GM12878 (cell line): ENCODE results near the gene HK1. TPM values are rescaled to one million over a fixed set of nuclear protein-coding genes. Genes with fewer than 3 reads are reported as not detected.

Experiments used
- ATAC-seq: fragments of 200-7000 bp; cut with Tn5 transposase; 3 replicates; pipeline ENCODE4 v1.9.1; 2020; ENCODE audit warnings: mild to moderate bottlenecking, moderate library complexity
- BruUV-seq: library from RNA; stranded (reverse); fragments of 400-500 nt; replicated peaks from 2 replicates; lab custom pipeline; 2021; lab: Mats Ljungman, UMichigan
- CTCF ChIA-PET: fragments of 300-600 bp; sonication (Branson Sonifier 250); formaldehyde crosslinking; extraction: SDS; loops from one replicate; lab custom pipeline; 2021; ENCODE audit warnings: inconsistent platforms; lab: Yijun Ruan, JAX
- POLR2A ChIA-PET: fragments of 350-600 bp; formaldehyde crosslinking; extraction: SDS; loops from one replicate; lab custom pipeline; 2021; ENCODE audit warnings: inconsistent platforms; lab: Charles Lee
- RAD21 ChIA-PET: fragments of 300-600 bp; sonication (Branson Sonifier 250); formaldehyde crosslinking; loops from one replicate; lab custom pipeline; 2023; ENCODE audit warnings: antibody characterized with exemption; ENCODE audit not compliant: unreplicated experiment; lab: Charles Lee
- SMC1A ChIA-PET: fragments of 300-600 bp; sonication (Branson Sonifier 250); formaldehyde crosslinking; loops from one replicate; lab custom pipeline; 2023; ENCODE audit not compliant: unreplicated experiment, uncharacterized antibody; lab: Charles Lee
- DNase-seq: peaks from one replicate; pipeline ENCODE4 v3.0.0-alpha.2; 2011; ENCODE audit warnings: low read depth, low spot score
- FAIRE-seq: peaks from 3 replicates; lab custom pipeline; 2011; peaks lifted over from hg19 to GRCh38; lab: Jason Lieb, UNC
- H2AFZ ChIP-seq: 2 replicates; pipeline ENCODE4 v1.6.0; 2011; ENCODE audit warnings: low read depth, low read length, control low read depth; ENCODE audit not compliant: control insufficient read depth
- H3K27ac ChIP-seq: 2 replicates; pipeline ENCODE4 v1.5.1; 2011; ENCODE audit warnings: control low read depth; ENCODE audit not compliant: control insufficient read depth, insufficient read depth
- H3K27me3 ChIP-seq, 2 experiments: replicated peaks in 1 of 2; 2 replicates each; pipeline versions ENCODE4 v1.6.0 to v1.6.1; 2011; ENCODE audit warnings: low read length in 1 of 2; ENCODE audit not compliant: control insufficient read depth in 2 of 2, insufficient read depth in 2 of 2
- H3K36me3 ChIP-seq, 2 experiments: 2 replicates each; pipeline ENCODE4 v1.5.1; 2011; ENCODE audit warnings: low read length in 1 of 2; ENCODE audit not compliant: control insufficient read depth in 2 of 2, insufficient read depth in 2 of 2
- H3K4me1 ChIP-seq: 2 replicates; pipeline ENCODE4 v1.6.1; 2011; ENCODE audit warnings: mild to moderate bottlenecking, low read length, moderate library complexity, mixed read lengths; ENCODE audit not compliant: control insufficient read depth, insufficient read depth
- H3K4me2 ChIP-seq: 2 replicates; pipeline ENCODE4 v1.6.0; 2011; ENCODE audit warnings: control low read depth; ENCODE audit not compliant: control insufficient read depth, insufficient read depth
- H3K4me3 ChIP-seq: fragments of 200-600 bp; sonication (generic); 2 replicates; pipeline ENCODE4 v1.5.1; 2016
- H3K79me2 ChIP-seq: 2 replicates; pipeline ENCODE4 v1.6.0; 2011; ENCODE audit warnings: low read length; ENCODE audit not compliant: control insufficient read depth, insufficient read depth
- H3K9ac ChIP-seq: 2 replicates; pipeline ENCODE4 v1.8.0; 2011; ENCODE audit warnings: low read length, control low read depth, mixed read lengths; ENCODE audit not compliant: control insufficient read depth, insufficient read depth
- H3K9me3 ChIP-seq: replicated peaks from 3 replicates; pipeline ENCODE4 v1.5.1; 2011; ENCODE audit warnings: mild to moderate bottlenecking, low read length; ENCODE audit not compliant: control insufficient read depth, insufficient read depth
- H4K20me1 ChIP-seq: 2 replicates; pipeline ENCODE4 v1.6.0; 2011; ENCODE audit not compliant: control insufficient read depth, insufficient read depth
- BMI1 ChIP-seq: fragments of 450-650 bp; IDR thresholded peaks from 2 replicates; pipeline ENCODE4 v1.6.1; 2016; ENCODE audit warnings: mild to moderate bottlenecking, moderate library complexity, borderline replicate concordance
- HDAC2 ChIP-seq: fragments of 200-600 bp; sonication (generic); IDR thresholded peaks from 2 replicates; pipeline ENCODE4 v1.6.1; 2017
- NFYB ChIP-seq: IDR thresholded peaks from 2 replicates; pipeline ENCODE4 v1.6.1; 2011; ENCODE audit warnings: low read depth, mild to moderate bottlenecking, low read length, improper control_type of control experiment, moderate library complexity; ENCODE audit not compliant: insufficient read depth
- SMC3 ChIP-seq: IDR thresholded peaks from 2 replicates; pipeline ENCODE4 v1.6.1; 2011; ENCODE audit warnings: low read length, improper control_type of control experiment, borderline replicate concordance
- SPI1 ChIP-seq: IDR thresholded peaks from 2 replicates; pipeline ENCODE4 v1.6.1; 2011; ENCODE audit warnings: low read depth, mild to moderate bottlenecking, low read length, moderate library complexity, borderline replicate concordance; ENCODE audit not compliant: insufficient read depth
- SREBF1 ChIP-seq: IDR thresholded peaks from 2 replicates; pipeline ENCODE4 v1.6.1; 2012; ENCODE audit warnings: mild to moderate bottlenecking, low read length
- SRF ChIP-seq, 2 experiments: IDR thresholded peaks; 2 replicates each; pipeline ENCODE4 v1.6.1; 2011; ENCODE audit warnings: low read depth in 2 of 2, low read length in 2 of 2, mild to moderate bottlenecking in 1 of 2, moderate library complexity in 1 of 2
- USF1 ChIP-seq: IDR thresholded peaks from 2 replicates; pipeline ENCODE4 v1.6.1; 2011; ENCODE audit warnings: borderline replicate concordance, low read depth, mild to moderate bottlenecking, moderate library complexity, mixed read lengths, low read length; ENCODE audit not compliant: insufficient read depth; ENCODE audit errors: extremely low read length
- ZBTB40 ChIP-seq: fragments of 450-650 bp; IDR thresholded peaks from 2 replicates; pipeline ENCODE4 v1.6.1; 2016; ENCODE audit warnings: mild to moderate bottlenecking, moderate library complexity, borderline replicate concordance
- ZNF384 ChIP-seq: IDR thresholded peaks from 2 replicates; pipeline ENCODE4 v1.6.1; 2012; ENCODE audit warnings: low read depth, mild to moderate bottlenecking, low read length, improper control_type of control experiment, borderline replicate concordance
- ZNF592 ChIP-seq: fragments of 450-650 bp; IDR thresholded peaks from 2 replicates; pipeline ENCODE4 v1.6.1; 2017; ENCODE audit warnings: mild to moderate bottlenecking, moderate library complexity
- WGBS: methylation state at CpG from one replicate; pipeline ENCODE4 v1.1.6; 2016; ENCODE audit warnings: low lambda C conversion rate; ENCODE audit not compliant: insufficient replicate concordance, insufficient coverage; ENCODE audit errors: missing lambda C conversion rate; 5-methylcytosine and 5-hydroxymethylcytosine counted together
- in situ Hi-C: fragments of 300-500 bp; cut with MboI; formaldehyde crosslinking; loops from 9 replicates; pipeline ENCODE4 v1.14.3; 2018; ENCODE audit warnings: mixed read lengths
- intact Hi-C: fragments of 100-400 bp; cut with micrococcal nuclease; formaldehyde crosslinking; loops from one replicate; pipeline ENCODE4 v1.14.2; 2022; ENCODE audit not compliant: unreplicated experiment
- polyA plus RNA-seq, 11 experiments: library from polyadenylated mRNA; depleted of rRNA in 4 of 11; unstranded in 6 of 11; stranded (reverse) in 5 of 11; fragments of >200 nt; fragmentation: Nextera tagmentation in 4 of 11; fragmentation: Illumina TruSeq in 1 of 11; extraction: Ambion mirVana in 4 of 11; extraction: Trizol in 1 of 11; gene quantifications; 1 replicate in 1 of 11; 2 replicates in 10 of 11; pipeline versions ENCODE4 v1.2.1 to v1.2.3, GENCODE V29; 2011 to 2016; ENCODE audit warnings: inconsistent platforms in 2 of 11, missing spikeins in 2 of 11, low read depth in 1 of 11
- total RNA-seq, 4 experiments: library from RNA; depleted of rRNA in 3 of 4; stranded (reverse); fragments of >200 nt in 3 of 4; fragmentation: Illumina TruSeq in 1 of 4; extraction: Trizol in 1 of 4; gene quantifications; 2 replicates each; pipeline versions ENCODE4 v1.2.1 to v1.2.3, GENCODE V29; 2013 to 2021
- TF ChIP-seq, protein P1 (sequence below): fragments of 450-650 bp; IDR thresholded peaks from 2 replicates; pipeline ENCODE4 v1.6.1; 2017; ENCODE audit warnings: low read depth, mild to moderate bottlenecking, moderate library complexity

HK1 gene
- total and polyA plus RNA-seq, 10 of the 15 experiments (the other 5 are each of a cell fraction or from before 2014, with no cell fraction given): 3.4 to 77.3 (median 46.6) TPM

DNA sequence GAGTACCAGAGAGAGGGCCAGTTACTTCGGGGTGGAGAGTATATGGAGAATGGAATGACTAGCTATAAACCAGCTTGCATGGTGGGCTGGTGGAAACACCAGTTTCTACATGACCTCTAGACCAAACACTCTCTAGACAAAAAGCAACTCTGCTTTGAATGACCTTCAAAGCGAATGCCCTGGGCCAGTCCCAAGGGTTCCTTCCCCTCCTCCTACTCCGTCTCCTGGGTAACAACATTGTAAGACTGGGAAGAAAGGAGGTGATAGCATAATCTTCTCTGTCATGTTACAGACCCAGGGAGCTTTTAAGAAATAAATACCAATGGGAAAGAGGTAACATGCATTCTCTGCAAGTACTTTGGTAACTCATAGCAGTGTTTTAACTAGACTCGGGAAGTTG, 7.4 kb downstream of the HK1 start:
- Histone ChIP-seq H2AFZ (no peak overlapping the region), H4K20me1 (no peaks in the 10 kb centered on the region), H3K27me3 (no peaks in the 10 kb centered on the region; a peak in 1 of 4 replicates), H3K9ac (no peak overlapping the region), H3K79me2 (no peaks in the 10 kb centered on the region), H3K27ac (no peak overlapping the region), H3K36me3 (no peaks in the 10 kb centered on the region), H3K4me1 (no peaks in the 10 kb centered on the region), H3K9me3 (no peaks in the 10 kb centered on the region), H3K4me2 (no peak overlapping the region), H3K4me3 (no peak overlapping the region)
- WGBS: 82% methylated on average over 4 of the region's 4 CpGs
- ChIA-PET SMC1A (interaction anchor here (1.0 kb wide), 1 partner anchor 33 kb away, joined by 3 read pairs; no protein-coding TSS in a partner anchor), POLR2A (interaction anchor here (0.9 kb wide), 1 partner anchor 19 kb away, joined by 4 read pairs; no protein-coding TSS in a partner anchor), RAD21 (no interaction called here), CTCF (interaction anchor here (0.6 kb wide), 1 partner anchor 490 kb away, joined by 3 read pairs; no protein-coding TSS in a partner anchor)
- no peak for ATAC-seq
- FAIRE-seq: no peak
- intact Hi-C loops: no loop called here
- in situ Hi-C loops: no loop called here
- DNase-seq: no peak
- BruUV-seq: no TSS peak
- TF ChIP-seq HDAC2 (no peak), ZBTB40 (no peak), SRF (IDR thresholded peaks at IDR 0.05; ENCODE audit: low read depth in 2 of 2, low read length in 2 of 2) (no peak), USF1 (no peak), SPI1 (no peak), SREBF1 (no peak), NFYB (no peak), BMI1 (no peak), SMC3 (no peak), ZNF384 (no peak), ZNF592 (no peak)
- TF ChIP-seq, protein P1, sequence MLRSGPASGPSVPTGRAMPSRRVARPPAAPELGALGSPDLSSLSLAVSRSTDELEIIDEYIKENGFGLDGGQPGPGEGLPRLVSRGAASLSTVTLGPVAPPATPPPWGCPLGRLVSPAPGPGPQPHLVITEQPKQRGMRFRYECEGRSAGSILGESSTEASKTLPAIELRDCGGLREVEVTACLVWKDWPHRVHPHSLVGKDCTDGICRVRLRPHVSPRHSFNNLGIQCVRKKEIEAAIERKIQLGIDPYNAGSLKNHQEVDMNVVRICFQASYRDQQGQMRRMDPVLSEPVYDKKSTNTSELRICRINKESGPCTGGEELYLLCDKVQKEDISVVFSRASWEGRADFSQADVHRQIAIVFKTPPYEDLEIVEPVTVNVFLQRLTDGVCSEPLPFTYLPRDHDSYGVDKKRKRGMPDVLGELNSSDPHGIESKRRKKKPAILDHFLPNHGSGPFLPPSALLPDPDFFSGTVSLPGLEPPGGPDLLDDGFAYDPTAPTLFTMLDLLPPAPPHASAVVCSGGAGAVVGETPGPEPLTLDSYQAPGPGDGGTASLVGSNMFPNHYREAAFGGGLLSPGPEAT: no peak
